GM12891 (cell line): ENCODE measurements around the gene SNX11.

Experiments used
- POLR2A ChIP-seq: IDR thresholded peaks from 2 replicates; pipeline ENCODE4 v1.6.1; 2011; ENCODE audit warnings: low read depth, low read length, control low read depth
- POU2F2 ChIP-seq: IDR thresholded peaks from 2 replicates; pipeline ENCODE4 v1.6.1; 2011; ENCODE audit warnings: low read depth, mild to moderate bottlenecking, control low read depth, low read length, moderate library complexity
- SPI1 ChIP-seq: IDR thresholded peaks from 2 replicates; pipeline ENCODE4 v1.6.1; 2011; ENCODE audit warnings: low read depth, low read length, control low read depth
- TAF1 ChIP-seq: IDR thresholded peaks from 2 replicates; pipeline ENCODE4 v1.6.1; 2011; ENCODE audit warnings: low read depth, low read length, control low read depth

DNA sequence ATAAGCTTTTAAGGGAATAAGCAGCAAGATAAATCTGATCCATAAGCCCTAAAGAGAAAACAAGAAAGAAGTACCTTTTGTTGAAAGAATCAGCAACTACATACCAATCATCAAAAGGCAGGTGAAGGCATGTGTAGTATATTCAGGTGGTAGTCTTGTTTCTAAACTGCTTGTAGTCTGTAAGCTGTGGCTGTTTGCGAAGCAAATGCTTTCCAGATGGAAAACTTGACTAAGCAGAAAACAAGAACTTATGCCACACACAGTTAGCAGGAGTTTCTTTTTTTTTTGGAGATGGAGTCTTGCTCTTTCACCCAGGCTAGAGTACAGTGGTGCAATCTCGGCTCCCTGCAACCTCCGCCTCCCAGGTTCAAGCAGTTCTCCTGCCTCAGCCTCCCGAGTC lies 12.0 kb upstream of the SNX11 start:
- TF ChIP-seq SPI1 (no peak), TAF1 (no peak), POU2F2 (no peak), POLR2A (no peak)
